ENCODE results near the gene TAAR6.
A peak's percentile ranks its signal among the peaks of the same experiment; 100 is the strongest.
"Not testable (repeated sequence)": the region's sequence is repeated elsewhere in the genome, so short reads cannot be mapped to it uniquely, and the experiment has no call there.

Gene TAAR6

GRCh38 chr6:132560087-132560486 is 10.0 kb upstream of the TAAR6 start:
- H3K27me3 Mint-ChIP-seq; intact Hi-C loops (cut with micrococcal nuclease); H3K4me3 Mint-ChIP-seq; H3K27ac Mint-ChIP-seq; H3K36me3 Mint-ChIP-seq (ENCODE audit: low read depth); H3K4me1 Mint-ChIP-seq (ENCODE audit: low read depth); H3K9me3 Mint-ChIP-seq: not testable (repeated sequence)

DNA sequence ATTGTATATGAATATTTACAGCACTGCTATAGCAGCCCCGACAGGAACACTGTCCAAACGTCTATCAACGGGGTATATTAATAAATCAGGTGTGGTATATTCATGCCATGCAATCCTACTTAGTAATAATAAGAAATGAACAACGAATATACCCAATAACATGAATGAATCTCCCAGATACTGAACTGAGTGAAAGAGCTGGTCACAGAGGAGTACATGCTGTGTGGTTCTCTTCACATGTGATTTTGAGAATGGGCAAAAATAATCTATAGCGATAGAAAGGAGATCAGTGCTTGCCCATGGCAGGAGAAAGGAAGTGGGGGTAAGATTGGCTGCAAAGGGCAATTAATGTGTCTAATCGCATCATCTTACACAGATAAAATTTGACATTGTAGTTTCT is 3.7 kb upstream of the TAAR6 start:
- Mint-ChIP-seq H3K27me3 (peaks cover 12% of the 10 kb centered on the region), H3K4me3 (no peak overlapping the region), H3K27ac (no peak overlapping the region), H3K36me3 (ENCODE audit: low read depth) (no peaks in the 10 kb centered on the region), H3K9me3 (no peaks in the 10 kb centered on the region), H3K4me1 (ENCODE audit: low read depth) (peaks cover under 1% of the 10 kb centered on the region)
- intact Hi-C loops (cut with micrococcal nuclease): no loop called here

DNA sequence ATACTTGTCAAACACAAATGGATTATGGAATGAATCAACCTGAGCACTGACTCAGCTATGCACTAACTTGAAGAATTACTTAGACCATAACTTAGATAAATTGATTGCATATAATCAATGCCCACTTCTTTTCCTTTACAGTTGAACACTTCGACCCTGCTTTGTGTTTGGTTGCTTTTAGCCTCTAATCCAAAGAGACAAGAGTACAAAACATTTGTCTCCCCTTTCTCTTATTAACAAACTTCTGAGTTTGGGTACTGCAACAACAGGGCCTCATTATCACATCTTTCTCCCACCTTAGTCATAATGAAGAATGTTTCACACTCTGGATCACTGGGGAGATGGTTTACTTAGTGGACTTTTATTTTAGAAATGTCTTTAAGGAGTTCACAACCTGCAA is 2.6 kb upstream of the TAAR6 start:
- H3K4me1 Mint-ChIP-seq (ENCODE audit: low read depth): peaks cover 9% of the 10 kb centered on the region
- peaks cover 12% of the 10 kb centered on the region for H3K27me3 Mint-ChIP-seq
- intact Hi-C loops (cut with micrococcal nuclease): no loop called here
- no peaks in the 10 kb centered on the region for H3K36me3 Mint-ChIP-seq (ENCODE audit: low read depth)
- H3K9me3 Mint-ChIP-seq: no peaks in the 10 kb centered on the region
- no peak overlapping the region for H3K27ac Mint-ChIP-seq
- H3K4me3 Mint-ChIP-seq: no peak overlapping the region

GRCh38 chr6:132568611-132569010 is 1.5 kb upstream of the TAAR6 start:
- peaks cover 9% of the 10 kb centered on the region for H3K27me3 Mint-ChIP-seq
- intact Hi-C loops (cut with micrococcal nuclease): no loop called here
- H3K4me1 Mint-ChIP-seq (ENCODE audit: low read depth): peaks cover 9% of the 10 kb centered on the region
- no peak overlapping the region for H3K4me3 Mint-ChIP-seq
- no peak overlapping the region for H3K27ac Mint-ChIP-seq
- H3K9me3 Mint-ChIP-seq: no peaks in the 10 kb centered on the region
- H3K36me3 Mint-ChIP-seq (ENCODE audit: low read depth): no peaks in the 10 kb centered on the region

GRCh38 chr6:132569170-132569569 is 952 bp upstream of the TAAR6 start:
- no peaks in the 10 kb centered on the region for H3K36me3 Mint-ChIP-seq (ENCODE audit: low read depth)
- no peak overlapping the region for H3K27ac Mint-ChIP-seq
- peaks cover 9% of the 10 kb centered on the region for H3K4me1 Mint-ChIP-seq (ENCODE audit: low read depth)
- H3K4me3 Mint-ChIP-seq: no peak overlapping the region
- H3K27me3 Mint-ChIP-seq: peaks cover 9% of the 10 kb centered on the region
- no peaks in the 10 kb centered on the region for H3K9me3 Mint-ChIP-seq
- intact Hi-C loops (cut with micrococcal nuclease): no loop called here

DNA sequence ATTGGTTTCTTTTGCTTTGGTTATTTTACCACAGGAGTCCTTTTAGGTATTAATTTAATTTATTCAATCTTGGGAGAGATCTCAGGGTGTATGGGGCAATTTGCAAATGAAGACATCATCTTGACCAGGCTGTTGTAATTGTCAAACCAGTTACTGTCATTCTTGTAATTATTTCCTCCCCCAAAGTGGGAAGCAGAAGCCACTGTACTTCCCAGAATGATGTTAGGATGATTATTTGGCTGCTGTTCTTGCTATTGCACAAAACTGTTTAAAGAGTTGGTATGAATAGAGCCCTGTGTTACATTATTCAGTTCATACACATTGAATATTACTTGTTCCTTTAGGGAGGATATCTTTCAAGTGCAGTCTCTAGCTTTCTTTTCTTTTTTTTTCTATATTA is 1.7 kb downstream of the TAAR6 start:
- H3K9me3 Mint-ChIP-seq: no peaks in the 10 kb centered on the region
- no peaks in the 10 kb centered on the region for H3K36me3 Mint-ChIP-seq (ENCODE audit: low read depth)
- intact Hi-C loops (cut with micrococcal nuclease): no loop called here
- H3K4me3 Mint-ChIP-seq: no peak overlapping the region
- peaks cover 9% of the 10 kb centered on the region for H3K4me1 Mint-ChIP-seq (ENCODE audit: low read depth)
- H3K27ac Mint-ChIP-seq: no peak overlapping the region
- H3K27me3 Mint-ChIP-seq: peaks cover 6% of the 10 kb centered on the region

- H3K27ac Mint-ChIP-seq: no peak overlapping the region
- H3K27me3 Mint-ChIP-seq: peaks cover 4% of the 10 kb centered on the region
- no peaks in the 10 kb centered on the region for H3K9me3 Mint-ChIP-seq
- no peak overlapping the region for H3K4me3 Mint-ChIP-seq
- intact Hi-C loops (cut with micrococcal nuclease): no loop called here
- H3K4me1 Mint-ChIP-seq (ENCODE audit: low read depth): peaks cover 10% of the 10 kb centered on the region
- no peaks in the 10 kb centered on the region for H3K36me3 Mint-ChIP-seq (ENCODE audit: low read depth)
Observed at GRCh38 chr6:132584698-132585097, 14.6 kb downstream of the TAAR6 start.

- intact Hi-C loops (cut with micrococcal nuclease): no loop called here
- H3K4me3 Mint-ChIP-seq: no peak overlapping the region
- H3K36me3 Mint-ChIP-seq (ENCODE audit: low read depth): no peaks in the 10 kb centered on the region
- peaks cover 13% of the 10 kb centered on the region for H3K4me1 Mint-ChIP-seq (ENCODE audit: low read depth)
- no peaks in the 10 kb centered on the region for H3K9me3 Mint-ChIP-seq
- no peak overlapping the region for H3K27ac Mint-ChIP-seq
- H3K27me3 Mint-ChIP-seq: peaks cover 2% of the 10 kb centered on the region
Observed at GRCh38 chr6:132587424-132587823, 17.3 kb downstream of the TAAR6 start.

- Mint-ChIP-seq H3K27ac (no peak within 1 kb of the TSS), H3K4me1 (ENCODE audit: low read depth) (peaks cover 26% of the 10 kb centered on the region), H3K36me3 (ENCODE audit: low read depth) (no peaks in the 10 kb centered on the region), H3K27me3 (no peaks in the 10 kb centered on the region), H3K4me3 (no peak within 1 kb of the TSS), H3K9me3 (no peaks in the 10 kb centered on the region)
- intact Hi-C loops (cut with micrococcal nuclease): no loop called here
Observed at GRCh38 chr6:132589454-132589853, 19.3 kb downstream of the TAAR6 start, which contains the start of gene TAAR5. TAAR5 (minus strand) TSS chr6:132589741; CDS start chr6:132589686, 55 bp downstream.

- H3K4me3 Mint-ChIP-seq: no peak overlapping the region
- intact Hi-C loops (cut with micrococcal nuclease): no loop called here
- H3K27ac Mint-ChIP-seq: no peak overlapping the region
- no peaks in the 10 kb centered on the region for H3K36me3 Mint-ChIP-seq (ENCODE audit: low read depth)
- H3K9me3 Mint-ChIP-seq: no peaks in the 10 kb centered on the region
- H3K27me3 Mint-ChIP-seq: no peaks in the 10 kb centered on the region
- H3K4me1 Mint-ChIP-seq (ENCODE audit: low read depth): peaks cover 26% of the 10 kb centered on the region
Observed at GRCh38 chr6:132590362-132590761, 20.2 kb downstream of the TAAR6 start.

DNA sequence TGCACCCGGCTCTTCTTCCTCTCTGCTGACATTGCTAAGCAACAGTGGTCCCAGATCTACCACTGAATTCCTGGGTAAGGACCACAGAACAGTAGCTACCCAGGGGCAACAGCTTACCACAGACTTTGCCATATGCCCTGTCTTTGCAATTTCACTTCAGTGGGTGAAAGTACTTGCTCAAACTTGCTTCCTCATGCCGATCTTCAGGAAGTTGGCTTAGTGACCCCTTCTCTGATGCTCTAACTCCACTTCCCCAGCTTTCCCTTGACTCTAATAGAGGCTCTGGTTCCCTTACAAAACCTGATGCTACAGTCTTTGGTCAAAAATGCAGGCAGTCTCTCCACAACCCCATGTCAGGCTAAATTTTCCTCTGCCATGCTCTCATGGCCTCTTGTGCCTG is 22.7 kb downstream of the TAAR6 start:
- Mint-ChIP-seq H3K36me3 (ENCODE audit: low read depth) (no peaks in the 10 kb centered on the region), H3K4me1 (ENCODE audit: low read depth) (peaks cover 26% of the 10 kb centered on the region), H3K4me3 (no peak overlapping the region), H3K9me3 (no peaks in the 10 kb centered on the region), H3K27me3 (no peaks in the 10 kb centered on the region), H3K27ac (peak overlapping the region; percentile 13)
- intact Hi-C loops (cut with micrococcal nuclease): no loop called here

DNA sequence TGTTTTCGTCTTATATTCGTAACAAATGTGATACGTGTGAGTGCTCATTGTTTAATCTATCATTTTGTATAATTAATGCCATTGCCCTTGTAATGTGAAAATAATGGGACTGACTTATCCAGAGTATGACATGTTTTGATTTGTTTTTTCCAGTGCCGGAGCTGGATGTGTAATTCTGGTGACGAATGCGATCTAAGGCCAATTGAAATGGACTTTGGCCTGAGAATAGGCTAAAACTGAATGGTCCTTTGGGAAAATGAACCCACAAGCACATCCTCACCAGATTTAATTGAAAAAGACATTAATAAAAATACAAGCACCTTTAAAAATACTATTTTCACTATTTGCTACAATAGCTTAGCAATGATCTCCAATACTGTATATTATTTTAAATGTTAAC is 26.1 kb downstream of the TAAR6 start:
- Mint-ChIP-seq H3K27me3 (peaks cover 1% of the 10 kb centered on the region), H3K27ac (no peak overlapping the region), H3K9me3 (no peaks in the 10 kb centered on the region), H3K36me3 (ENCODE audit: low read depth) (no peaks in the 10 kb centered on the region), H3K4me1 (ENCODE audit: low read depth) (peaks cover 22% of the 10 kb centered on the region), H3K4me3 (no peak overlapping the region)
- intact Hi-C loops (cut with micrococcal nuclease): no loop called here

- H3K36me3 Mint-ChIP-seq (ENCODE audit: low read depth): no peaks in the 10 kb centered on the region
- H3K4me1 Mint-ChIP-seq (ENCODE audit: low read depth): peaks cover 8% of the 10 kb centered on the region
- intact Hi-C loops (cut with micrococcal nuclease): no loop called here
- H3K4me3 Mint-ChIP-seq: no peak overlapping the region
- no peaks in the 10 kb centered on the region for H3K9me3 Mint-ChIP-seq
- no peak overlapping the region for H3K27ac Mint-ChIP-seq
- peaks cover 1% of the 10 kb centered on the region for H3K27me3 Mint-ChIP-seq
Observed at GRCh38 chr6:132598473-132598872, 28.4 kb downstream of the TAAR6 start.

- H3K4me3 Mint-ChIP-seq; H3K27me3 Mint-ChIP-seq; H3K27ac Mint-ChIP-seq; H3K36me3 Mint-ChIP-seq (ENCODE audit: low read depth); H3K4me1 Mint-ChIP-seq (ENCODE audit: low read depth); intact Hi-C loops (cut with micrococcal nuclease); H3K9me3 Mint-ChIP-seq: not testable (repeated sequence)
Observed at GRCh38 chr6:132600900-132601299, 30.8 kb downstream of the TAAR6 start.

DNA sequence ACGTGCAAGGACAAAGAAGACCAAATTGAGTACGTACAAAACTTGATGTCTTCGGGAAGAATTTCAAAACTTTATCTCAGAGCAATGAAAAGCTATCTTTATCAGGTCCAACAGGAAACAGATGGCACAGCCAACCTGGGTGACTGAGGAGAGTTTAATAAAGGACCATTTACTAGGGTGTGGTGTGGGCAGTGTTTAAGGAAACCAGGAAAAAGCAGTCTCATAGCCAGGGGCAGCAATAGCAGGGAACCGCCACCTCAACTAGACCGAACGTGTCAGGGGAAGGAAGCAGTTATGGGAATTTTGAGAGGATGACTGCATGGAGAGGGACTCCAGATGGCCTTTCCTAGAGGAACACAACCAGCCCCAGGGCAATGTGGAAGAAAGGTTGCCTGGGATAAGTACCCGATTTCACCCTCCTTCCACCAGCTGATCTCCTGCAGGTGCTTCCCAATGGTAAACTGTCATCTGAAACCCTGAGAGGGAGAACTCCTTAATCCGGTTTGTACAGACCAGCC is 34.6 kb downstream of the TAAR6 start:
- Mint-ChIP-seq H3K4me1 (ENCODE audit: low read depth) (peaks cover 2% of the 10 kb centered on the region), H3K27ac (no peak overlapping the region), H3K9me3 (no peaks in the 10 kb centered on the region), H3K36me3 (ENCODE audit: low read depth) (no peaks in the 10 kb centered on the region), H3K4me3 (no peak overlapping the region), H3K27me3 (no peaks in the 10 kb centered on the region)
- intact Hi-C loops (cut with micrococcal nuclease): no loop called here

Measured in dendritic cell treated with granulocyte-macrophage colony-stimulating factor and Interleukin-4, amounts not matched to agents 40 ng/mL and 50 ng/mL, for 4 days (primary cell).